ENCODE data around the gene PARS2. TPM values are rescaled to one million over a fixed set of nuclear protein-coding genes. Genes with fewer than 3 reads are reported as not detected.

Gene PARS2
- total and polyA plus RNA-seq, 9 donors: 4.1 to 6.4 (median 4.6) TPM

GRCh38 chr1:54710434-54710833 lies 53.9 kb downstream of the PARS2 start:
- Histone ChIP-seq H3K27ac (ENCODE audit: low read length) (no peak overlapping the region), H3K4me3 (ENCODE audit: low read length) (no peak overlapping the region), H3K4me1 (ENCODE audit: control insufficient read depth, insufficient read depth, low read length) (peaks cover 6% of the 10 kb centered on the region), H3K27me3 (ENCODE audit: control insufficient read depth, insufficient read depth, low read length) (peaks cover 2% of the 10 kb centered on the region), H3K9me3 (replicated peaks; ENCODE audit: control insufficient read depth, low read depth, low read length) (no peaks in the 10 kb centered on the region), H3K36me3 (ENCODE audit: control insufficient read depth, insufficient read depth, low read length) (no peaks in the 10 kb centered on the region)
- no CpG with 5 or more reads among the region's 3 CpGs for WGBS (ENCODE audit: insufficient coverage)
- peak; percentile 17 for DNase-seq

- H3K4me1 ChIP-seq (ENCODE audit: control insufficient read depth, insufficient read depth, low read length): no peaks in the 10 kb centered on the region
- no peaks in the 10 kb centered on the region for H3K9me3 ChIP-seq (replicated peaks; ENCODE audit: control insufficient read depth, low read depth, low read length)
- no peak for DNase-seq
- no peak overlapping the region for H3K27ac ChIP-seq (ENCODE audit: low read length)
- H3K4me3 ChIP-seq (ENCODE audit: low read length): no peak overlapping the region
- 75% methylated on average over 8 of the region's 8 CpGs for WGBS (ENCODE audit: insufficient coverage)
- H3K36me3 ChIP-seq (ENCODE audit: control insufficient read depth, insufficient read depth, low read length): no peaks in the 10 kb centered on the region
- H3K27me3 ChIP-seq (ENCODE audit: control insufficient read depth, insufficient read depth, low read length): peaks cover 2% of the 10 kb centered on the region
Observed at GRCh38 chr1:54709547-54710292, 54.6 kb downstream of the PARS2 start.

GRCh38 chr1:54708385-54708784 lies 55.9 kb downstream of the PARS2 start:
- peaks cover 2% of the 10 kb centered on the region for H3K27me3 ChIP-seq (ENCODE audit: control insufficient read depth, insufficient read depth, low read length)
- H3K4me1 ChIP-seq (ENCODE audit: control insufficient read depth, insufficient read depth, low read length): no peaks in the 10 kb centered on the region
- no peak overlapping the region for H3K27ac ChIP-seq (ENCODE audit: low read length)
- no peaks in the 10 kb centered on the region for H3K9me3 ChIP-seq (replicated peaks; ENCODE audit: control insufficient read depth, low read depth, low read length)
- H3K4me3 ChIP-seq (ENCODE audit: low read length): no peak overlapping the region
- H3K36me3 ChIP-seq (ENCODE audit: control insufficient read depth, insufficient read depth, low read length): no peaks in the 10 kb centered on the region
- DNase-seq: no peak

Other genes starting within 250 kb of the PARS2 start
- 8.2 TPM for gene ACOT11, start 216.3 kb downstream of the PARS2 start, total RNA-seq
- gene ACOT11, start 216.3 kb downstream of the PARS2 start, polyA plus RNA-seq (ENCODE audit: insufficient read depth in 1 of 8, insufficient read length in 8 of 8, low replicate concordance in 1 of 8): 10 to 100 TPM in 1 of 8 donors, 1 to 10 TPM in 7; 2.8 to 10.1 (median 5.3) TPM
- gene FAM151A, start 141.0 kb downstream of the PARS2 start, total RNA-seq: not detected
- gene FAM151A, start 141.0 kb downstream of the PARS2 start, polyA plus RNA-seq (ENCODE audit: insufficient read depth in 1 of 8, insufficient read length in 8 of 8, low replicate concordance in 1 of 8): 1 to 10 TPM in 1 of 8 donors, under 1 TPM in 7; 0.20 to 1.3 (median 0.47) TPM
- 4.3 TPM for gene MROH7, start 122.7 kb downstream of the PARS2 start, total RNA-seq
- 1 to 10 TPM; 1.4 to 9.8 (median 3.3) TPM for gene MROH7, start 122.7 kb downstream of the PARS2 start, polyA plus RNA-seq (ENCODE audit: insufficient read depth in 1 of 8, insufficient read length in 8 of 8, low replicate concordance in 1 of 8)
- 26.4 TPM for gene TTC4, start 48.7 kb downstream of the PARS2 start, total RNA-seq
- gene TTC4, start 48.7 kb downstream of the PARS2 start, polyA plus RNA-seq (ENCODE audit: insufficient read depth in 1 of 8, insufficient read length in 8 of 8, low replicate concordance in 1 of 8): 10 to 100 TPM; 23.4 to 30.8 (median 24.9) TPM
- gene TTC22, start 36.8 kb upstream of the PARS2 start, total RNA-seq: 0.09 TPM
- gene TTC22, start 36.8 kb upstream of the PARS2 start, polyA plus RNA-seq (ENCODE audit: insufficient read depth in 1 of 8, insufficient read length in 8 of 8, low replicate concordance in 1 of 8): 1 to 10 TPM in 2 of 8 donors, under 1 TPM in 5, not detected in 1; 0.04 to 1.7 (median 0.15) TPM
- 12.2 TPM for gene DHCR24, start 122.7 kb upstream of the PARS2 start, total RNA-seq
- 10 to 100 TPM; 17.7 to 32.7 (median 24.5) TPM for gene DHCR24, start 122.7 kb upstream of the PARS2 start, polyA plus RNA-seq (ENCODE audit: insufficient read depth in 1 of 8, insufficient read length in 8 of 8, low replicate concordance in 1 of 8)
- 0.04 TPM for gene TMEM61, start 216.1 kb upstream of the PARS2 start, total RNA-seq
- under 1 TPM in 2 of 8 donors, not detected in 6; 0.11 to 0.56 TPM for gene TMEM61, start 216.1 kb upstream of the PARS2 start, polyA plus RNA-seq (ENCODE audit: insufficient read depth in 1 of 8, insufficient read length in 8 of 8, low replicate concordance in 1 of 8)
- gene BSND, start 234.4 kb upstream of the PARS2 start, total RNA-seq: not detected
- under 1 TPM in 3 of 8 donors, not detected in 5; 0.03 to 0.07 (median 0.03) TPM for gene BSND, start 234.4 kb upstream of the PARS2 start, polyA plus RNA-seq (ENCODE audit: insufficient read depth in 1 of 8, insufficient read length in 8 of 8, low replicate concordance in 1 of 8)

Measured in muscle of leg (tissue), 11 donors.